HG03571 (cell line): ENCODE results near the gene SSTR5.
"Not testable (repeated sequence)": the region's sequence is repeated elsewhere in the genome, so short reads cannot be mapped to it uniquely, and the experiment has no call there.

Experiments
- ATAC-seq: cut with Tn5 transposase; IDR thresholded peaks from one replicate; pipeline ENCODE4 v1.9.1; 2021; ENCODE audit not compliant: unreplicated experiment

The SSTR5 gene

DNA sequence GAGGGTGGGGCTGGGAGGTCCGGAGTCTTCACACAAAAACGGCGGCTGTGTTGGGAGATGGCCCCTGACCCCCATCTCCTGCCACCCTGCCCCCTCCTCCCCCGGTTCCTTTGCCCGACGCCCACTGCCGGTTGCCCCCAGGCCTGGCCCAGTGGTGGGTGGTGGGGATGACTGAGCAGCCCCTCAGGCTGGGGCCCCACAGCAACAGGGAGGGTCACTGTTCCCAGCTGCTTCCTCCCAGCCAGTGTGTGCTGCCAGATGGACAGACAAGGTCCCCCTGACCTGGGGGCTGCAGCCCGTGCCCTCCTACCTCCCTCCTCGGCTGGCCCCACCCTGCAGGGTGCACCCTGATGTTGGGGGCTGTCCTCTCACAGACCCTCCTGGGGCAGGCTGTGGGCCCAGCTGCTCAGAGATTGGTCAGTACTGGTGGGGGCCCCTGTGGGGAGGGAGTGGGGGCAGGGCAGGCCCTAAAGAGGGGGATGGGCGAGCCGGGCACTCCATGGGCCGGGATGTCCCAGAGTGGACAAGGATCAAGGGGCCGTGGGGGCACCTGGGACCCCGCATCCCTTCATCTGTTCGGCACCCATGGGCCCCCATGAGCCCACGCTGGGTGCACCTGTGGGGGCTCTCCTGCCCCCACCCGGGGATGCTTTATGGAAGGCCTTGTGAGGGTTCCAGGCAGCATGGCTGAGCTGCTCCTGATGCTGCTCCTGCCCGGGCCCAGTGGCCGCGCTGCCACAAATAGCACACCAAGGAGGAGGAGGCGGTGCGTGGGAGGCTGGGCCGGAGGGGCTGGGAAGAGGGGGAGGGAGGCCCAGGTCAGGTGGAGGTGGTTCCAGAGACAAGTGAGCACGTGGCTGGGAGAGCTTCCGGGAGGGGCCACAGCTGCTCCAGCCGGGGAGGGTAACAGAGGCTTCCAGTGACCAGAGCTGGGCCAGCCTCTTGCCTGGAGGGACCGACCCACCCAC, 18.4 kb downstream of the SSTR5 start:
- no peak for ATAC-seq

- no peak for ATAC-seq
These were observed 19.5 kb downstream of the SSTR5 start for GRCh38 chr16:1091992-1092552.

- ATAC-seq, result not testable (repeated sequence)
These were observed 20.2 kb downstream of the SSTR5 start for GRCh38 chr16:1092685-1093283.

GRCh38 chr16:1093284-1094123, 21.0 kb downstream of the SSTR5 start:
- no peak for ATAC-seq

DNA sequence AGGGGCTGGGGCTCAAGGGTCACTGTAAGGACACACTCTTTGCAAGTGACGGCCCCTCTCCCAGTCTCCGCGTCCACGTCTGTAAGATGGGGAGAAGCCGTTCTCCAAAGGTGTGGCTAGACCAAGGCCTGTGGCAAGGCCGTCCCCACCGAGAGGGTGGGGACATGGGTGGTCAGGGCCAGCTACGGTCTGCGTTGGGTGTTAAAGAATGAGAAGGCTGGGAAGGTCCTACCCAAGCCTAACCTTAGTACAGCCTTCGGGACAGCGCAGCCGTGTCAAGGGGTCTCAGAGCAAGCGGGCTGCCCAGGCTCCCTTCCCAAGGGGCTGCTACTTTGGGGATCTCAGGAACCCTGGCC, 21.6 kb downstream of the SSTR5 start:
- ATAC-seq, result no peak

- no peak for ATAC-seq
These were observed 22.3 kb downstream of the SSTR5 start for GRCh38 chr16:1094601-1095449.

- ATAC-seq, result no peak
These were observed 23.1 kb downstream of the SSTR5 start for GRCh38 chr16:1095450-1096168.

DNA sequence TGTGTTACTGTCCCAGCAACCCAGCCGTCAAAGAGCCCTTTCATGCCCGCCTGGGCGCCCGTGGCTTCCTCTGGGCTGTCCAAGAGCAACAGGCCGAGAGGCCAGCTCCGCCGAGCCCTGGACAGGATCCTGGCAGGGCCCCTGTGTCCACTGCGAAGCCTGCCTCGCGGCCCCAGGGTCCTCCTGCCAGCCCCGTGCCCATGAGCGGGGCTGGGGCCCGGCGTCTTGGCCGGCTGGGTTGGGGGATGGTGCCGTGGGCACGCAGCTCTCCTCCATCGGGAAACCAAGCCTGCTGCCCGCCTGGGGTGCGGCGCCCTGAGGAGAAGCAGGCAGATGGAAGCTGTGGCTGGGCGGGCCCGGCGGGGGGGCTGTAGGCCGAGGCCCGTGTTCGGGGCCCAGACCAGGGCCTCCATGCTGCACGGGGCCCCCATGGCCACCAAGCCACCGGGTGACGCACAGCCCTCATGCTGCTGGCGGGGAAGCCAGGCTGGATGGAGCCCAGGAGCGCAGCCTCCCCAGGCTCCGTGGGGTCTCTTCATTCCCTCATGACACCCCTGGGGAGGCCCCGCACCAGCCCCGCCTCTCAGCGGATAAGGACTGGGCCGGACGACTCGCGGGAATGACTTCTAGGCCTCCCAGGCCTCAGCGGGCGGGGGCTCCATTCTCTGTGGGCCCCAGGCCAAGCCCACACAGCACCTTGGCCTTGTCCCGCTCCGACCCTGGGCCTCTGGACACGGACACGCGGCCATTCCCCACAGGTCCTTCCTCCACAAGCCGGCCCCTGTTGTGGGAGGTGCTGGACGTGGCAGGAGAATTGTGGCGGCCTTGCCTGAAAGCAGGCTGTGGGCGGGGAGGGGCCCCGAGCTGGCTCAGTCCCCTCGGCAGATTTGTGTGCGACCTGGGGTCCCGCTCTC, 23.9 kb downstream of the SSTR5 start, which contains the start of gene C1QTNF8:
Gene C1QTNF8 (minus strand): TSS at position 76 of the 914 bp plus-strand sequence. CDS start 1,322 bp downstream, outside the sequence.
- no peak for ATAC-seq

- no peak for ATAC-seq
These were observed 24.6 kb downstream of the SSTR5 start for GRCh38 chr16:1097156-1097555.

DNA sequence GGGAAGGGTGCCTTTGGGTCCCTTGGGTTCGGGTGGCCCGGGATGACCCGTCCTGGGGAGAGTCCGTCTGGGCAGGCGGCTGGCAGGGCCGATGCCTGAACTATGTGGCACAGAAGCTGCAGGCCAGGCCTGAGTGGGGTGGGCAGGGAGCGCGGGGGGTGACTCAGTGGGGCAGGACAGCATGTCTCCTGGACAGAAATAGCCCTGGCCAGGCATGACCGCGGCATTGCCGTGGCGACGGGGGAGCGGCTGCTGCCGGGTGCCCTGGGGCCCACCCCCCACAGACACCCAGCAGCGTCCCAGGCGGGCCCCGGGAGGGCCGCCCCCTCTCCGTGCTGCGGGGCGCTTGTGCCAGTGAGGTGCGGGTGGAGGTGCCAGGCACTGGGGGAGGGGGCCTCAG, 25.3 kb downstream of the SSTR5 start:
- ATAC-seq, result no peak

DNA sequence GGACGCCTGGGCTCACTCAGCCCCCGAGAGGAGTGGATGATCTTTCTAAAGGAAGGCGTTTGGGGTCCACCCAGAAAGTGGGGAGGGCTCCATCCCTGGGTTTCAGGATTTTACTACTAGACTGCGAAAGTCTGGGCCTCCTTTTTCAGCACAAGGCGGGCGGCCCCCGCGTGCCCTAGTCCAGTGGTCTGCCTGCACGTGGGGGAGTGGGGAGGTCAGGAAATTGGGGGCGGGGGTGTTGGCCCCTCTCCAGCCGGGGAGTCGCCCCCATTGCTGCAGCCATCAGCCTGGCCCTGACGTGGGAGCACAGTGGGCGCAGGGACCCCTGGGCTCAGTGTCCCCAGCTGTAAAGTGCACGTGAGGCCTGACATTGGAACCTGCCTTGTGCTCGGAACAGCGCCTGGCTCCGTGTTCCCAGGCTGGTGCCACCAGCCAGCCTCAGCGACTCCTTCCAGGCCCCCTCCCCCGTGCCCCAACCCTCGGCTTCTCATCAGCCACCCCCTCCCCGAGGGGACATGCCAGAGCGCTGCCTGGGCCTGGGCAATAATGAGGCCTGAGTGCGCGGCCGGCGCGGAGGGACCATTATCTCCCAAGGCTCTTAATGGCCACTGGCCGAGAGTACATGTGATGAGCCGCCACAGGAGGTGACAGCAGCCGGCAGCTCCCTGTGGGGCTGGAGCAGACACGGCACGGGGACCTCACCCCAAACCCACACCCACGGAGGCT, 25.9 kb downstream of the SSTR5 start:
- no peak for ATAC-seq

- no peak for ATAC-seq
These were observed 26.9 kb downstream of the SSTR5 start for GRCh38 chr16:1099189-1100083.

DNA sequence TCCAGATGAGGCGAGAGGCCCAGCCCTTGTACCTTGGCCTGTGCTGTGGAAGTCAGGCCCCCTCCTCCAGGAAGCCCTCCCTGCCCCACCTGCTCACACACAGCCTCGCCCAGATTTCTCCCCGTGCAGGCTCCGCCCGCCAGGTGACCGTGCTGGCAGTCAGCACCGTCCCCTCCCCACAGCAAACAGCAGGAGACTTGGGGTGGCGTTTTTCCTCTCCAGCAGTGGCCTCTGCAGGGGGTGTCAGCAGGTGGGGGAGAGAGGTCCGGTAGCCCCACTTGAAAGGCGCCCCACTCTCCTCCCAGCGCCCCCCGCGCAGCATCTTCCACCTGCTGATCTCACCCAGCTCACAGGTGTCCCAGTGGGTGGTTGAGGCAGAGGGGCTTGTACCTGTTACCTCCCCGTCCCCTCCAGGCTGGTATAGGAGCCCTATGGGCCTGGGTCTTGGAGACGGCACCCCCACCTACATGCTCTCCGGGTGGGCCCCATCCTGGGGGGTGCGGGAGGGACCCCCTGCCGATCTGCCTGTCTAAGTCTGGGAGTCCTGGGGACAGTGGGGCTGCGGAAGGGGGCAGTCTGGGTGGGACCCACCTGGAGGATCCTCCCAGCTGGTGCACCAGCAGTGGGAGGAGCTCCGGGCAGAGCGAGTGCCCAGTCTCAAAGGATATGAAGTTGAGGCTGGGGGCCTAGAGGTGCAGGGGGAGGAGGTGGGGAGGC, 27.7 kb downstream of the SSTR5 start:
- ATAC-seq, result no peak

DNA sequence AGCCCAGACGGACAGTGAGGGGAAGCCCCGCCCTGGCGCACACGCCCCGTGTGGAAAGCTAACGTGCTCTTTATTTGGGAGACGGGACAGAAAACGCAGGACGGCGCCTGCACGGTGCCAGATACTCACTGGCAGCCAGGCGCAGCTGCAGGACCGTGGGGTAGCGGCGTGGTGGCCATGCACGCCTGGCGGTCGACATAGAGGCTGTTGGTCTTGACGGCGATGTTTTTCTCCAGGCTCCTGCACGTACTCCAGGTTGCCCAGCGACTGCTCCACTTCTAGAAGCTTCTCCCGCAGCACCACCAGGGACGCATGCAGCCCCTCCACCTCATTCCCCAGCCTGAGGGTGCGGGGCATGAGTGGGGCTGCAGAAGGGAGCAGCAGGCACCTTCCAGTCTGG, 28.6 kb downstream of the SSTR5 start:
- no peak for ATAC-seq

DNA sequence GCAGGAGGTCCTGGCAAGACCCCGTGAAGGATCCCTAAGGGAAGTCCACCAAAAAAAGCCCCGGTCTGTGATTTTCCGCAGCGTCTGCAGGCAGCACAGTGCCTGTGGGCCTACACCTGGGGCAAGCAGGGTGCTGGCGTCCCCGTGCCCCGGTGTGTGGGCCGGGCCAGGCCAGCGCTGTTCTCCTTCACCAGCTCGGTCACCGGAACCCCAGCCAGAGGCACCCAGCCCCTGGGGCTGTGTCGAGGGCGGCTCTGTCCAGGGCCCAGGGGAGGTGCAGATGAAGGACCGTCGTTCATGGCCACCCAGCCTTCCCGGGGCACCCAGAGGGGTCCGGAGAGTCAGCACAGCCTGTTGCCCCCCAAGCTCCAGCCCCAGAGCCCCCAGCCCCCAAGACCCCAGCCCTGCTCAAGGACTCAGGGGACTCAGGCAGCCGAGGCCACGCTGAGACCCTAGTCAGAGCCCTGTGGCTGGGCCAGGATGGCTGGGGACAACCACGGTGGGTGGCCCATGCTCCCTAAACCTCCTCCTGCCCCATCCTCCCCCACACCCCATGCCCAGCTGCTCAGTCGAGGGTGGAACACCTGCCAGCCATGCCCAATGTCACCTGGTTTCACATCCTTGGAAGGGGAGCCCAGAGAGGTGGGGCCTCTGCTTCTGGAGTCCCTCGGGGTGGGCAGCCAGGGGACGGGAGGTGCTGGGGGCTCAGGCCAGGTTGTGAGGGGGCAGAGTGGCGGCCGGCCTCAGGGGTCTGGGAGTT, 29.2 kb downstream of the SSTR5 start:
- ATAC-seq, result no peak

- ATAC-seq, result no peak
These were observed 29.8 kb downstream of the SSTR5 start for GRCh38 chr16:1102333-1102700.
